GM19328 (cell line): ENCODE results near the gene SELENOO.

Source experiments
- ATAC-seq: cut with Tn5 transposase; IDR thresholded peaks from one replicate; pipeline ENCODE4 v1.9.1; 2021; ENCODE audit warnings: mild to moderate bottlenecking, moderate library complexity; ENCODE audit not compliant: unreplicated experiment

SELENOO gene

DNA sequence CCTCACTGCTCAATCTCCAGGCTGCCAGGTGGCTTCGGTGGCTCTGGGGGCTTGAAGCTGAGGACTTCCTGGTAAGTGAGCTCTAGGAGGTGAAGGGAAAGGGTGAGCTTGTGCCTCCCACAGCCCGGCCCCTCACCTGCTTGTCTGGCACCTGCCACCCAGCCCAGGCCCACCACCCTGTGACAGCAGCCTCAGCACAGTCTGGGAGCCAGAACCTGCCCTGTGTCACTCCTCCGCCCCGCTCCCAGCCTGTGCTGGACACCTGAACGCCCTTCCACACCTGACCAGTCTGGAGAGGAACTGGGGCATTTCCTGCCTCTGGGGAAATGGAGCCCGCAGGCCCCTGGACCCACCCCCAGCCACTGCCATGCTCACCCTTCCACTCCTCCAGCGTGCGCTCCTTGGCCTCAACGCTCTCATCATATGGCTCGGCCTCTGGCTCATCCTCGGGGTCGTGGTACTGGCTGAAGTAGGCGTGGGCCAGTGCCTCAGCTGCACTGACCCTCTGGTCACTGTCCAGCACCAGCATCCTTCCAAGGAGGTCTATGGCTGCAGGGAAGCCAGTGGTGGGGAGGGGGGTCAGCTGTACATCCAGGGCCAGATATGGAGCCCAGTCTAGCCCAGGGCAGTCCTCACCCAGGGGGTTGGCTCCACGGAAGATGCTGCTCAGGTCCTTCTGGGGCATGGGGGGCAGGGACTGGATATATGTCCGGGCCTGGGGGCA, 64.3 kb downstream of the SELENOO start:
- ATAC-seq: no peak

GRCh38 chr22:50266994-50267393, 66.2 kb downstream of the SELENOO start:
- no peak for ATAC-seq
